HG03558 (cell line): Measurements from ENCODE around the gene RAB11FIP4.

Experiments used
- ATAC-seq: cut with Tn5 transposase; IDR thresholded peaks from one replicate; pipeline ENCODE4 v1.9.1; 2021; ENCODE audit warnings: moderate number of reproducible peaks; ENCODE audit not compliant: unreplicated experiment; ENCODE audit errors: extremely low read depth

RAB11FIP4 gene

GRCh38 chr17:31385428-31386285, 5.8 kb upstream of the RAB11FIP4 start:
- no peak for ATAC-seq

DNA sequence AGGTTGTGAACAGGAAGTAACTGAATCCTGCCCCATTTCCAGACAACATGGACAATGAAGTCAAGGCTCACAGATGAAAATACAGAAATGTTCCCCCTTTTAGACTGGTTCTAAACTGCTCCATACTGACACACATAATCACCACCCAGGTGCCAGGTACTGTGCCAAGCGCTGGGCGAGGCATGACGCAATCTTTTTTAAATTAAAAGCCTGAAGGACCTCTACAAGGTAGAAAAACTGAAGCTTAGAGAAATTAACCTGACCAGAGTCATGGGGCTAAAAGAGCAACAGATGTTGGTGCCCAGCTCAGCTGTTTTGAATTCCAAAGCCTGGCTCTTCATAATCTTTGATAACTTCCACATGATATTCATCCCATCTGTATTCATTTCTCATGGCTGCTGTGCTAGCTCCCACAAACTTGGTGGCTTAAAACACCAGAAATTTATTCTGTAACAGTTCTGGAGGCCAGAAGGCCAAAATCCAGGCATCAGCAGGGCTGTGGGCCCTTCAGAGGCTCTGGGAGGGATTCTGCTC, 4.9 kb upstream of the RAB11FIP4 start:
- ATAC-seq: no peak

DNA sequence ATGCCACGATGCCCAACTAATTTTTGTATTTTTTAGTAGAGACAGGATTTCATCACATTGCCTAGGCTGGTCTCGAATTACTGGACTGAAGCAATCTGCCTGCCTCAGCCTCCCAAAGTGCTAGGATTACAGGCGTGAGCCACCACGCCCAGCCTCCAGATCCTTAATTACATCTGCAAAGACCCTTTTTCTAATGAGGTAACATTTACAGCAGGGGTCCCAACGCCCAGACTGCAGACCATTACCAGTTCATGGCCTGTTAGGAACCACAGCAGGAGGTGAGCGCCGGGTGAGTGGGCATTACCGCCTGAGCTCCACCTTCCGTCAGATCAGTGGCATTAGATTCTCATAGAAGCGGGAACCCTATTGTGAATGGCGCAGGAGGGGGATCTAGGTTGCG, 4.0 kb upstream of the RAB11FIP4 start:
- no peak for ATAC-seq

DNA sequence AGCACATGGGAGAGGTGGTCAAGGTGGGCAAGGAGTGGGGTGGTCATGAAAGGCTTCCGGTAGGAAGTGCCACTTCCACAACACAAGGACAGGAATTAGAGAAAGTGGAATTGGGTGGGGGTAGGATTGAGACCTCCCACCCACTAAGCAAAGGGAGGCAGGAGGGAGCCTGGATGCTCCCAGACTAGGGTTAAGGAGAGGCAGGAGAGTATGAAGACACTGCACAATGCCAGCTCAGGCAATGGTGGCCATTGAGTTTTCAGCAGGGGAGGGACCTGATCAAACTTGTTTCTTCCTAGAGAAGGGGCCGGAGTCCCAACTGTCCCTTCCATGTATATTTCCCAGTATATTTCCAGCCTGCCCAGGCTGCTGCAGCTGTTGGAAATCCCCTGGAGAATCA, 3.1 kb upstream of the RAB11FIP4 start:
- no peak for ATAC-seq

DNA sequence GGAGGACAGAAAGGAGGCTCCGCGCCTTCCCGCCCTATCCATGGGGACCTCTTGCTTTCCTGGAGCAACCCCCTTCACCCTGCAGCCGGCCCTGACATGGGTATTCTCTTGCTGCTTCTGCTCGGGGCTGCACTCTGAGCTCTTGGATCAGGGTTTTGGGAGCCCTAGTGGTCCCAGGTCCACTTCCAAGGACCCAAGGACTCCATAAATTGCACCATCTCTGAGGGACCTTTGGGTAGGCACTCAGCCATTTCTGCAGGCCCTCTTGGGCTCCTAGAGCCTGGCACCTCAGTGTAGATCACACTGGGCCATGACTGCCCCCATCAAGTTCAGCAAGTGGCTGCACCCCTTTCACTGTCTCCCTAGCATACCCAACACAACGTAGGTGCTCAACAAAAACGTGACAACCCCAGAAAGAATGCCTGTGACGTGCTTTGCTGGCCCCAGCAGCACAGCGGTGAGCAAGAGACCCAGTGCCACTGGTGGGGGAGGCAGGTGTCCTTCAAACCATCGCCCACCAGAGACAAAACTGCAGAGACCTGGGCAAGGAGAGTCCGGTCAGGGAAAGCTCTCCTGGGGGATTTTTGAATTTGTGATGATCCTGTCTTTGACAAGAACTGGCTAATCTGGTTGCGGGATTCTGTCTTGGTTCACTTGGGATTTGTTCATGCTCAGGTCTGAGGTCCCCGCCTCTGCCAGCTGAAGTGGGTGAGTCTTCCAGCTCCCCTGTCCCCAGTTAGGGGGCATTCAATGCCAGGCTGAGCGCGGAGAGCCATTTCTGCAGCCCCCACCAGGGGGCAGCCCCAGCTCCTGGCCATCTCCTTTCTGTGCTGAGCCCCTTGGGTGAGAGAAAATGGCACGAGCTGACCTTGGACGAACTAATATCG, 2.5 kb upstream of the RAB11FIP4 start:
- no peak for ATAC-seq

DNA sequence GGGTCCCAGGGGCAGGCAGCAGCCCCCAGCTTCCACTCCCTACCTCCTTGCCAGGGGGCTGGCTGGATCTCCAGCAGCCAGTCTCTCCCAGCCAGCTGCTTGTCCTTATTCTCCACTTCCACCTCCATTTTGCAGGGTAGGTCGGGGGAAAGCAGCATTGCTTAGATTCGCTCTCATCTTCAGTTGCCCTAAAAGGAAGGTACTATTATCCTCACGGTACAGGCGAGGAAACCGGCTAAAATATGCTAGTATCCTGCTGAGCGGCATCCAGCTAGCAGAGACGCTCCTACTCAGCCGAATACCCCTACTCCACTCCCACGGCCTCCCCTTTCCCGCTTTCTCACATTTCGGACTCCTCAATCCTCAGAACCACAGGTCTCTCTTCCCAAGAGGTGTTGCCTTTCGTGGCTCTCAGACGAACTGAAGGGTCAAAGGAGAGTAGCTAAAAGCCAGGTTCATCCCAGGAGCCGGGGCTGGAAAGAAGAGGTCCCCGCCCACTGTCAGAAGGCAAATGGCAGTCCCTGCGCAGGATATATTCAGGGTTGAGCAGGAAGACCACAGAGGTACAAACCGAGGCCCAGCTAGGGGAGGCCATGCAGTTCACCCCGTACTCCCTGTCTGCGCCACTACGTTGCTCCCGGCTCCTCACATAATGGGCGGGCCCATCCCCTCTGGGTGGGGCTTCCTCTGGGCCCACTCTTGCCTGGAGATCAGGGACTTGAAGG, 1.7 kb upstream of the RAB11FIP4 start:
- no peak for ATAC-seq

GRCh38 chr17:31390426-31390747, 1.1 kb upstream of the RAB11FIP4 start:
- ATAC-seq: no peak

DNA sequence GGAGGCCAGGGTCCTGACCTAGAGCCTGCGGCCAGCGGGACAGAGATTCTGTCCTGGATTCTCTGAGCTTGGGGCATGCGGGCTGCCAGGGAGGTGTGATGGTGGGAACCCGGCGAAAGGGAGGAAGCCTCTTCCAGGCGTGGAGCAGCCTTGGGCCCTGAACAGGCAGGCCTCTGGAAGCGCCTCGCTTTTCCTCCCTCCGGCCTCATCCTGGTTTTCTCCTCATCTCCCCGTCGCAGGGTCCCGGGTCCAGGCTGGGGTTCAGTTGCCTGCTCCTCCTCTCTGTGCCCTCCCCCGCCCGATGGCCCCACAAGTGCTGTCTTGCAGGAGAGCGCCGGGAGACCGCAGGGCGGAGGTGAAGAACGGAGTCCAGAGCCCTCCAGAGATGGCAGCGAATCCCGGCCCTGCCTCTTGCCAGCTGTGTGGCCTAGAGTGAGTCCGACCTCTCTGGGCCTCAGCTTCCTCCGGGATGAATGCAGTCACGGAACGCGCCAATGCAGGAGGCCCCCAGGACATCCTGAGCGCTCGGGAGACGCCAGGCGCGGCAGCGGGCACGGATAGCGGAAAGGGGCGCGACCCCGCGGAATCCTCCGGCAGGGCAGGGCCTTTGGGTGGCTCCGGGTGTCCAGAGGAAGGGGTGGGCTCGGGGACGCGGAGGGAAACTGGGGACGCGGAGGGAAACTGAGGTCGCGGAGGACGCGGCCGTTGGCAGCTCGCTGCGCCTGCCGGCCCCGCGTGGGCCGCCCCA, 553 bp upstream of the RAB11FIP4 start:
- no peak for ATAC-seq

DNA sequence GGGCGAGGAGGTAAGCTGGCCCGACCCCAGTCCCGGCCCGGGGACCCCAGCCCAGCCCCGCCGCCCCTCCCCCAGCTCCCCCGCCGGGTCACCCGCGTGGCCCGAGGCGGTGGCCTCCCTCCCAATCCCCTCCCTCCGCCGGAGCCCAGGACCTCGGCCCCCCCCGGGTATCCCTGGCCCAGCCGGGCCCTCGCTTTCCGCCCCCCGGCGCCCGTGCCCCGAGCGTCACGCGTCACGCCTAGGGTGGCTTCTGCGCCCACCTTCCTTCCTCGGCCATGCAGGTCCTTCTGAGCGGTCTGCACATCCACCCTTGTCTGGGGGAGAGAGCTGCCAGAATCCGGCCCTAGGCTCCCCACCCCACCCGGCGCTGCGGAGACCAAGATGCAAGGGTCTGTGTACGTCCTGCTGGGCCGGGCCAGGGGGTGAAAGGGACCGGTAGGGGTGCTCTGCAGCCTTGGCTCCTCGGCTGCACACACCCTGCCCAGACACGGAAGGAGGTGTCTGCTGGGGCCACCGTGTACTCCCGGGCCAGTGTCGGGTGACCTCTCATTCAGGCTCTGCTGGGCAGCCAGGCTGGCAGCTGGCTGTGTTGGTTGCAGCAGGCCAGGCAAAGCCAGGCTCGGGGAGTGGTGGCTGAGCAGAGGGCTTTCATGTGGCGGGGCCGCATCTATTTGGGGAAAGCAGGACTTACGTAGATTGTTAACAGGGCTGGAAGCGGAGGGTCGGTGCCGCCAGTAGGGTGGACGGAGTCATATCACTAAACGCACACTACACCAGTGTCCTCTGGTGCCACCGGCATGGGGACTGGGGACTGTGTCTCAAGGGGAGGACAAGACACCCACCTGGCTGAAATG, 754 bp downstream of the RAB11FIP4 start:
- ATAC-seq: no peak

DNA sequence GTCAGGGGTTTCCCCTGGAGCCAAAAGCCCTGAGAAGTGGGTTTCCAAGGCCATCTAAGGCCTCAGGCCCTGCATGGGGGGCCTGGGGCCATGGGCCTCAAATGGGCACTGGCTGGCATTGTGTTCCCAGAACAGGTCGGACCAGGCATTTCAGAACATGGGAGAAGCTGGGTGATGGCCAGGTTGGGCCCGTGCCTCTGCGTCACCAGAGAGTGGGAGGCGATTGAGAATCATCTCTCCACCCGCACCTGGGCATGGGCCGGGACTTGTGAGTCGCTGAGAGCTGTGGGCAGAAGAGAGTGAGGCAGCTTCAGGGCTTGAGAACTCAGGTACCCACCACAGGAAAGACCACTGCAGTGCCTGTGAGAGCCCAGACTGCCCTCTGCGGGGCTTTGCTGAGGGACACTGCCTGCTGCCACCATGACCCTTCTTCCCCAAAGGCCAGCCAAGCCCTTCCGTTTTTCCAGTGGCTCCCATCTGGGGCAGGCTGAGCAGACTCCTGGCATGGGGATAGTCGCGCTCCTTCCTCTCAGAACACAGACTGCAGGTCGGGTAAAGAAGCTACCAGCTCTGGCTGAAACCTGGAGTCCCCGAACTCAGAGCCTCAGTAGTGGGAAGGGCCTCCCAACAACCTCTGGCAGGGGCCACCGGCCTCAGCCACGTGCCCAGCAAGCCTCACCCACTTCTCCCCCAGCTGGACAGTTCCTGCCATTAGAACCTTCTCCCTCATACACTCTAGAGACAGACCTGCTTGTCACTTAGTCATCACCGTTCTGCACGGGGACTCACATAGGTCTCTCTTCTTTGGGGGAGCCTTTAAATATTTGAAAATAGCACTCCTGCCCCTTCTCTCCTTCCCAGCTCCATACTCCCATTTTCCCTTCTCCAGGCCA, 1.6 kb downstream of the RAB11FIP4 start:
- no peak for ATAC-seq

- no peak for ATAC-seq
These were observed 2.3 kb downstream of the RAB11FIP4 start for GRCh38 chr17:31393749-31394146.

DNA sequence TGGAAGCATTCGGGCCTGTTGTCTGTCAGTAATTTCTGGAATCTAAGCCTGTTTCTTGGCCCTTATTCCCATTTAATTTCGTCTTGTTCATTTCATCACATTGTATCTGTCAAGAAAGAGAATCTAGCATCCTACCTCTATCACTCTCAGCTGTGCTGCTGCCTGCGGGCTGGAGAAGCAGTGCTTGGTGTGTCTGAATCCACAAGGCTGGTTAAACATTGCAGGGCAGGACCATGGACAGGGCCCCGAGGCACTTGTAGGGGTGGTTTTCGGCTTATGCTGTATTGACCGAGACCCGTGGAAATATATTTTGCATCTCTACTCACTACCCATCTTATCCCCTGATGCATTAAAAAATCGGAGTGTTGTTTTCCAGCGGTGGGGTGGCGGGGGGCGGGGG, 3.1 kb downstream of the RAB11FIP4 start:
- ATAC-seq: no peak

- no peak for ATAC-seq
These were observed 5.9 kb downstream of the RAB11FIP4 start for GRCh38 chr17:31397256-31397939.

- ATAC-seq: no peak
These were observed 7.2 kb downstream of the RAB11FIP4 start for GRCh38 chr17:31398381-31399311.

DNA sequence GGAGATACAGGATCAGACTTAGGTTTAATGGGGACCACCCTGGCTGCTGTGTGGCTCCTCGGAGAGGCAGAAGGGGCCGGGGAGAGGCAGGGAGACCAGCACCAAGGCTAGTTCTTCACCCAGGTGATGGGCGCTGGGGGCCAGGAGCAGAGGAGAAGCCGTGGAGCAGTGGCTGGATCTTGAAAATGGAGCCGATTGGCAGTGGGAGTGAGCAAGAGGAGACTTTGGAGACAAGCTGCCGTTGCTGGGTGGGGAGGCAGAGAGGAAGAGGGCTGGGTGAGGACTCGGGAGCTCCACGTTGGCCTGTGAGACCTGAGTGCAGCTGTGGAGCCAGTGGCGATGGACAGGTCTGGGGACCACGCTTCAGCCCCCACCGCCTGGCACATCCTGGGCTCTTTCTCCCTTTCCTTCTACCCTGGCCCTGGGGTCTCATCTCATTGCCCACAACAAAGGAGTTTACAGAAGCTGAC, 9.0 kb downstream of the RAB11FIP4 start:
- ATAC-seq: no peak
